Thymus (tissue), 11 donors: ENCODE measurements around the gene TIMM23. TPM values are rescaled to one million over a fixed set of nuclear protein-coding genes. Genes with fewer than 3 reads are reported as not detected.
"Not testable (repeated sequence)": the region's sequence is repeated elsewhere in the genome, so short reads cannot be mapped to it uniquely, and the experiment has no call there.

ENCODE experiments used
- DNase-seq, 9 donors: peaks; one replicate each; pipeline ENCODE4 v3.0.0-alpha.2; 2013; ENCODE audit warnings: low spot score in 9 of 9, low read depth in 6 of 9, missing footprints in 1 of 9
- H3K27ac ChIP-seq, 2 donors: one replicate each; pipeline ENCODE4 v1.5.1; 2013; ENCODE audit warnings: control low read depth in 1 of 2, low read depth in 1 of 2, low read length in 1 of 2, mild to moderate bottlenecking in 1 of 2, moderate library complexity in 1 of 2
- H3K27me3 ChIP-seq, 2 donors: one replicate each; pipeline ENCODE4 v1.5.1; 2013; ENCODE audit warnings: low read length in 1 of 2; ENCODE audit not compliant: control insufficient read depth in 2 of 2, insufficient read depth in 1 of 2
- H3K36me3 ChIP-seq, 2 donors: one replicate each; pipeline ENCODE4 v1.5.1; 2013; ENCODE audit warnings: low read length in 1 of 2, mild to moderate bottlenecking in 1 of 2, moderate library complexity in 1 of 2; ENCODE audit not compliant: control insufficient read depth in 2 of 2, insufficient read depth in 2 of 2
- H3K4me1 ChIP-seq, 2 donors: one replicate each; pipeline ENCODE4 v1.5.1; 2013; ENCODE audit warnings: low read length in 2 of 2; ENCODE audit not compliant: control insufficient read depth in 2 of 2, insufficient read depth in 2 of 2
- H3K4me3 ChIP-seq, 2 donors: one replicate each; pipeline ENCODE4 v1.5.1; 2013; ENCODE audit warnings: low read length in 2 of 2, control low read depth in 1 of 2, mild to moderate bottlenecking in 1 of 2
- H3K9me3 ChIP-seq, 2 donors: one replicate each; pipeline ENCODE4 v1.5.1; 2013; ENCODE audit warnings: low read length in 1 of 2, mild to moderate bottlenecking in 1 of 2; ENCODE audit not compliant: control insufficient read depth in 2 of 2, insufficient read depth in 1 of 2
- WGBS: extraction: QIAGEN DNeasy Blood & Tissue Kit; methylation state at CpG from one replicate; pipeline ENCODE4 v1.1.7; 2013; 5-methylcytosine and 5-hydroxymethylcytosine counted together
- polyA plus RNA-seq: library from polyadenylated mRNA; stranded (reverse); fragments of 200-250 nt; gene quantifications from one replicate; pipeline ENCODE4 v1.2.3, GENCODE V29; 2013
- total RNA-seq: library from RNA; stranded (reverse); fragments of 120-200 nt; gene quantifications from one replicate; pipeline ENCODE4 v1.2.4, GENCODE V29; 2013
- donor health status: healthy.

Gene TIMM23
- total and polyA plus RNA-seq, 2 donors = 64.1 to 66.4 TPM

DNA sequence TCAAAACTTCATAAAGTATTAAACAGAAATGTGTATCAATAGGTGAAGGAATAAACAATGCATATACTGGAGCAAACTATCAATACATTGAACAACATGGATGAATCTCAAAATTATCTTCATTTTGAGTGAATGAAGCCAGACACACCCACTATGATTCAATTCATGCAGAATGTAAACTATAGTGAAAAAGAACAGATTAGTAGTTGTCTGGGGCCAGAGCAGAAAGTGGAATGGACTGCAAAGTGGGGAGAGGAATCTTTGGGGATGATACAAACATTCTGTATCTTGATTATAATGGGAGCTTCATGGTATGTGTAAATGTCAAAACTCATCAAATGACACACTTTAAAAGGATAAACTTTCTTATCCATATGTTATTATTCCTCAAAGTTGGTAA, 23.5 kb upstream of the TIMM23 start:
- not testable (repeated sequence) for H3K9me3 ChIP-seq, DNase-seq, H3K27ac ChIP-seq, H3K36me3 ChIP-seq, H3K4me3 ChIP-seq, H3K4me1 ChIP-seq, H3K27me3 ChIP-seq

DNA sequence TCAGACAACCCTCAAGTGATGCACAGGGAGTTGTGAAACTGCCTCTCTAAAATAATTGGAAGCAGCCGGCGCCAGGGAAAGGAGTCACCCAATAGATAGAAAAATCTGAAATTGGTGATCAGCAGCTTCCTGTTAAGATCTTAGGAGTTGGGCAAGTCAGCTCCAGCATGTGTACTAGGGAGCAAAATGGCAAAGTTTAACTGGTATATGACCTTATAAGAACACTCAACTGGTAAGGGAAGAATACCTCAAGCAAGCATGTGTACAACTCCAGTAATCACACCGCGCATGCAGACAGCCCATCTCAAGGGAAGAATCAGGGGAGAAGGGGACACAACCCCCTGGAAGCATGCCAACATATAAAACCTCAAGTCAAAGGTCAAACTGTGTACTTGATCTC, 17.9 kb upstream of the TIMM23 start:
- H3K36me3 ChIP-seq, H3K9me3 ChIP-seq, H3K4me3 ChIP-seq, H3K4me1 ChIP-seq, H3K27me3 ChIP-seq, DNase-seq, H3K27ac ChIP-seq: not testable (repeated sequence)
- 98% methylated on average over 4 of the region's 4 CpGs for WGBS

DNA sequence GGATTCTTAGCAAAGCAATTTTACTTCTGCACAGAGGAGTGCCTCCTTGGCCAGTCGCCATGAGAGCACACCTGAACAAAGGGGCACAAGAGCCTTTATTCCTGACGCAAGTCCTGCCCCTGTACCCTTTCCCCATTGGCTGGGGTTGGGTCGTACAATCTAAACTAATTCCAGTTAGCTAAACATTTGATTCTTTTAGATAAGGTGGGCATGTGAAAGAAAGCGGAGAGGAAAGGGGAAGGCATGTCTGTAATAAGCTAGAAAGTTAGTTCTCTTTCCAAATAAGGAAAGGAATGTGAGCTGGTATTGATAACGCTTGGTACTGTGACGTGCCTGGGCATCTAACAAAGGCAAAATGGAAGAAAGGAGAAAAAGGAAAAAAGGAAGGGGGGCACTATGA, 15.7 kb upstream of the TIMM23 start:
- DNase-seq, H3K4me1 ChIP-seq, H3K9me3 ChIP-seq, H3K27me3 ChIP-seq, H3K4me3 ChIP-seq, H3K27ac ChIP-seq, H3K36me3 ChIP-seq: not testable (repeated sequence)
- WGBS = 97% methylated on average over 3 of the region's 6 CpGs

DNA sequence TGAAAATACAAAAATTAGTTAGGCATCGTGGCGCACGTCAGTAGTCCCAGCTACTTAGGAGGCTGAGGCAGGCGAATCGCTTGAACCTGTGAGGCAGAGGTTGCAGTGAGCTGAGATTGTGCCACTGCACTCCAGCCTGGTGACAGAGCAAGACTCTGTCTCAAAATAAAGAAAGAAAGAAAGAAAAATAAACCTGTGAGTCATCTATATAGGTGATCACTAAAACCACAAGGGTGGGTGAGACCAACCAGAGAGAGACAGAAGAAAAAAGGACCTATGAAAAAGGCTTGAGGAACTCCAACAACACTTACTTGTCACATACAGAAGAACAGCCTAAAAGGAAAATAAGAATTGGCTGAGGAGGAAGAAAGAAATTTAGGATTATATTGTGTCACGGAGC, 14.4 kb upstream of the TIMM23 start:
- WGBS = 98% methylated on average over 6 of the region's 6 CpGs
- H3K9me3 ChIP-seq, H3K4me1 ChIP-seq, H3K27ac ChIP-seq, H3K4me3 ChIP-seq, H3K27me3 ChIP-seq, DNase-seq, H3K36me3 ChIP-seq: not testable (repeated sequence)

DNA sequence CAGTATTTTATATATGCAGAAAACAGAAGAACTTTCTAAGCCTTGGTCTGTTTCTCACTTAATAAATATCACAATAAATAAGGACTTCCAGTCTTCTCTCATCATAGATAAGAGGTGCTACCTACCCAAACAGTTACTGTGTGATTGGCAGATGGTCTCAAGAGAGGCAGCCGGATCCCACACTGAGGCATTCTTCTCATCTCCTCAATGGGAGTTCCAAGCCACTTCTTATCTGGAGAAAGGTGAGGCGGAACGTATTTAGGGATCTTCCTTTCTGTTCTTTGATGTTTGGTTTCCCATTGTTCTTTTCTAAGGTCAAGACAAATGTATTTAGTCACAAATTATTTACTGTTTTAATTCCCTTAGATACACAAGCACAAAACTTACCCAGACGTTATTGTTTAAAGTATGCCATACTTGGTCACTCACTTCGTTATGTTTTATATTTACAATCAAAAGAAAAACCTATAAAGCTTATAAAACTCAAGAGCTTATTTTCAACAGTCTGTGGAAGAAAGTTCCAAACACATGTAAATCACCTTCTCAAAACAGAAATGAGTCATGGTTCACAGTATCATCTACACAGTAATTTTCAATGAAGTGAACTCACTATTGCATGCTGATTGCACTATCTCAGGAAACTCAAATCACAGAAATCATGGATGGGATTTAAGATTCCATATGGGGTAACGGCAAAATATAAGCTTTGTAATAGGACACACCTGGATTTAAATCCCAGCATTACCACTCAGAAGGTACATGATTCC, 9.4 kb upstream of the TIMM23 start:
- 97% methylated on average over 6 of the region's 6 CpGs for WGBS
- not testable (repeated sequence) for DNase-seq, H3K4me3 ChIP-seq, H3K27me3 ChIP-seq, H3K27ac ChIP-seq, H3K9me3 ChIP-seq, H3K4me1 ChIP-seq, H3K36me3 ChIP-seq

DNA sequence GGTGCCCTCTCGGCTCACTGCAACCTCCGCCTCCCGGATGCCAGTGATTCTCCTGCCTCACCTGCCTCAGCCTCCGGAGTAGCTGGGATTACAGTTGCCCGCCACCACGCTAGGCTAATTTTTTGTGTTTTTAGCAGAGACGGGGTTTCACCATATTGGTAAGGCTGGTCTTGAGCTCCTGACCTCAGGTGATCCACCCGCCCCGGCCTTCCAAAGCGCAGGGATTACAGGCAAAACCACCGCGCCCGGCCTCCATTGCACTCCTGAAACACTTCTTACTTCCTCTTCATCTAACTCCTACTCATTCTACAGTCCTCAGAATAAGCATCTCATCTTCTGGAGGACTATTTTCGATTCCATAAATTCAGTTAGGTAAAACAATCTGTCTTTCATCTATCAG, 1.3 kb upstream of the TIMM23 start:
- DNase-seq, H3K9me3 ChIP-seq, H3K36me3 ChIP-seq, H3K4me3 ChIP-seq, H3K27me3 ChIP-seq, H3K27ac ChIP-seq, H3K4me1 ChIP-seq: not testable (repeated sequence)
- WGBS = 72% methylated on average over 14 of the region's 14 CpGs

DNA sequence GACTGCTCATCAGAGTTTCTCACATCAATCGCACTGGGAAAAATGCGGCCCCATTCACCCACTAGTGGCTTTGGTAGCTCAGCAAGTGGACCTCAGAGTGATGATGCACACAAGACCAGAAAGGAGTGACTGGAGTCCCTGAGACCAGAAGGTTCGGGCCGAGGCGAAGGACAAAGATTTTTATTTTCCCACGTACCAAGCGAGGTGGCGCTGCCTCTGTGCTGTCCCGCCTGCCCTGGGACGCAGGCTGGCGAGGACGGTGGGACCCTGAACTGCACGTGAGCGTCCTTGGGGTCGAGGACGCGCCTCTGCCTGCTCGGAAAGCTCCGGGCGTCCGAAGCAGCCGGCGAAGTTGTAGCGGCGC, 565 bp upstream of the TIMM23 start:
- 0% methylated on average over 15 of the region's 25 CpGs for WGBS

DNA sequence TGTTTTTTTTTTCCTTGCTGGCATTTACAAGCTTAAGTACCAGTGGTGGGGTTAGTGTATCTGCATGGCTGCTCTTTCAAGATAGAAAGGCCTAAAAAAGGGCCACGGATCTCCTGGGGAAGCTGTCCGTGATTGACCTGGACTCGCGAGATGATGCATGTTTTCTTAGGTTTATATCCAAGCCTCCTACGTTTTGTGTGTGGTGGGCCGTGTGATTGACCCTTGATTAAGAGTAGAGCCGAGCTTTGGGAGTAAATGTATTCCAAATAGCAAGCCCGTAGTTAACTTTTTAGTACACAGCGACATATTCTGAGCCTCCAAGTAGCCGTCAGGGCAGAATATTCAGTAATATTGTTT, 502 bp downstream of the TIMM23 start:
- H3K9me3 ChIP-seq, H3K4me1 ChIP-seq, H3K27me3 ChIP-seq, H3K36me3 ChIP-seq: not testable (repeated sequence)
- under 1% methylated on average over 10 of the region's 10 CpGs for WGBS
- Histone ChIP-seq H3K4me3 (peak overlapping the region; percentile 59 to 66), H3K27ac (peak overlapping the region in 1 of 2 donors; percentile 46)
- DNase-seq = peak in 1 of 9 donors; percentile 12

More for the DNA sequence above, 565 bp upstream of the TIMM23 start:
- not testable (repeated sequence) for H3K4me1 ChIP-seq, H3K36me3 ChIP-seq, H3K9me3 ChIP-seq, H3K27me3 ChIP-seq, DNase-seq
- peak overlapping the region; percentile 59 to 66 for H3K4me3 ChIP-seq
- H3K27ac ChIP-seq = peak overlapping the region in 1 of 2 donors; percentile 27

DNA sequence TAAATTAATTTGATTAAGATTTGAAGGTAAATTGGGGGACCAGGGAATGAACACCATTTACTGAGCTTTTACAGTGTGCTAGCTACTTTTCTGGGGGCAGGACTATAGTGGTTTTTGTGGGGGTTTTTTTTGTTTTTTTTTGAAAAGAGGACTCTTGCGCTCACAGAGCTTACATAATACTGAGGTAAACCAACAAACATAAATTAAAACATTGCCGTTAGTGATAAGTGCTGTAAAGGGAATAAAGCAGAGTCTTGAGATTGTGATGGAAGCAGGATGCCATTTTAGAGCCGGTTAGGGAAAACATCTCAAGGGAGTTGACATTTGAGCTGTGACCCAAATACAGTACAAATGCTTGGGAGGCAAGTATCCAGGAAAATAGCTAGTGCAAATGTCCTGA, 1.8 kb downstream of the TIMM23 start:
- not testable (repeated sequence) for H3K4me1 ChIP-seq, H3K27ac ChIP-seq, DNase-seq, H3K9me3 ChIP-seq, H3K4me3 ChIP-seq, H3K36me3 ChIP-seq, H3K27me3 ChIP-seq
- WGBS = 75% methylated on average over 3 of the region's 3 CpGs

DNA sequence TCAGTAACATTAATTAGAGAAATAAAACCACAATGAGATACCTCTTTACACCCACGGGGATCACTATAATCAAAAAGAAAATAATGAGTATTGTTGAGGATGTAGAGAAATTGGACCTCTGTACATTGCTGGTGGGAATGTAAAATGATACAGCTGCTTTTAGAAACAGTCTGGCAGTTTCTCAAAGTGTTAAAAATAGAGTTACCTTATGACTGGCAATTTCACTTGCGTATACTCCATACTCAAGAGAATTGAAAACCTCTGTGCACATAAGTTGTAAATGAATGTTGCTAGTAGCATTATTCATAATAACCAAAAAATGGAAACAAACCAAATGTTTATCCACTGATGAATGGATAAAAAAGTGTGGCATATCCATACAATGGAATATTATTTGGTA, 6.3 kb downstream of the TIMM23 start:
- DNase-seq, H3K27ac ChIP-seq, H3K27me3 ChIP-seq, H3K36me3 ChIP-seq, H3K9me3 ChIP-seq, H3K4me1 ChIP-seq, H3K4me3 ChIP-seq: not testable (repeated sequence)
- WGBS = 100% methylated on average over 1 of the region's 2 CpGs
